HepG2 (cell line): ENCODE results near the gene ACVR1B. TPM values are rescaled to one million over a fixed set of nuclear protein-coding genes. Genes with fewer than 3 reads are reported as not detected.

Experiments
- ADNP ChIP-seq: sonication (generic); formaldehyde crosslinking; IDR thresholded peaks from 2 replicates; pipeline ENCODE4 v1.4.0; 2020; ENCODE audit warnings: missing genetic modification reagents
- HDAC1 ChIP-seq: sonication (generic); formaldehyde crosslinking; IDR thresholded peaks from 2 replicates; pipeline ENCODE4 v1.5.1; 2020; ENCODE audit warnings: mild to moderate bottlenecking, missing genetic modification reagents
- HMG20B ChIP-seq: conservative IDR thresholded peaks from 2 replicates; pipeline ENCODE4 v1.6.1; 2016; ENCODE audit warnings: missing genetic modification reagents, missing compliant biosample characterization
- TGIF2 ChIP-seq: IDR thresholded peaks from 2 replicates; pipeline ENCODE4 v1.6.1; 2016; ENCODE audit warnings: control low read depth, missing compliant biosample characterization
- USF2 ChIP-seq, 2 experiments: sonication (generic) in 1 of 2; formaldehyde crosslinking in 1 of 2; IDR thresholded peaks; 2 replicates each; pipeline versions ENCODE4 v1.5.1 to v1.6.1; 2011 to 2020; ENCODE audit warnings: borderline replicate concordance in 1 of 2, low read depth in 1 of 2, low read length in 1 of 2, mild to moderate bottlenecking in 1 of 2, missing genetic modification reagents in 1 of 2, moderate library complexity in 1 of 2
- ZBTB38 ChIP-seq: sonication (generic); formaldehyde crosslinking; IDR thresholded peaks from 2 replicates; pipeline ENCODE4 v1.5.1; 2020; ENCODE audit warnings: mild to moderate bottlenecking, missing genetic modification reagents
- ZFYVE20 ChIP-seq: sonication (generic); formaldehyde crosslinking; IDR thresholded peaks from 2 replicates; pipeline ENCODE4 v1.8.0; 2023; ENCODE audit warnings: low read depth, mild to moderate bottlenecking, moderate library complexity, missing genetic modification reagents, borderline replicate concordance
- ZMYM4 ChIP-seq: sonication (generic); formaldehyde crosslinking; IDR thresholded peaks from 2 replicates; pipeline ENCODE4 v1.8.1; 2023; ENCODE audit warnings: mild to moderate bottlenecking, missing genetic modification reagents
- ZNF136 ChIP-seq: sonication (generic); formaldehyde crosslinking; IDR thresholded peaks from 2 replicates; pipeline ENCODE4 v1.8.1; 2022; ENCODE audit warnings: low read depth, mild to moderate bottlenecking, moderate library complexity, missing genetic modification reagents
- ZNF234 ChIP-seq: sonication (generic); formaldehyde crosslinking; conservative IDR thresholded peaks from 2 replicates; pipeline ENCODE4 v1.5.1; 2020; ENCODE audit warnings: mild to moderate bottlenecking, missing genetic modification reagents
- ZNF549 ChIP-seq: sonication (generic); formaldehyde crosslinking; IDR thresholded peaks from 2 replicates; pipeline ENCODE4 v1.5.0; 2020; ENCODE audit warnings: missing genetic modification reagents
- ZNF768 ChIP-seq: sonication (generic); formaldehyde crosslinking; IDR thresholded peaks from 2 replicates; pipeline ENCODE4 v1.4.0; 2020; ENCODE audit warnings: missing genetic modification reagents
- ZUFSP ChIP-seq: sonication (generic); formaldehyde crosslinking; IDR thresholded peaks from 2 replicates; pipeline ENCODE4 v1.9.0; 2021; ENCODE audit warnings: missing genetic modification reagents, mild to moderate bottlenecking, borderline replicate concordance
- polyA plus RNA-seq, 8 experiments: library from polyadenylated mRNA; depleted of rRNA in 3 of 8; stranded (reverse) in 7 of 8; unstranded in 1 of 8; fragments of >200 nt; fragmentation: Illumina TruSeq in 4 of 8; extraction: Trizol in 4 of 8; gene quantifications; 2 replicates each; pipeline versions ENCODE4 v1.2.1 to v1.2.3, GENCODE V29; 2011 to 2016; ENCODE audit warnings: low read depth in 4 of 8, missing spikeins in 1 of 8, mixed read lengths in 1 of 8; ENCODE audit not compliant: insufficient read depth in 1 of 8
- total RNA-seq, 5 experiments: library from RNA; depleted of rRNA; stranded (reverse); fragments of >200 nt; fragmentation: Illumina TruSeq; extraction: Trizol; gene quantifications; 2 replicates each; pipeline ENCODE4 v1.2.3, GENCODE V29; 2016; ENCODE audit warnings: low read depth in 1 of 5
- TF ChIP-seq, protein P1 (sequence below), 2 experiments: fragments of 450-650 bp in 1 of 2; sonication (generic) in 1 of 2; formaldehyde crosslinking in 1 of 2; IDR thresholded peaks; 2 replicates each; pipeline versions ENCODE4 v1.6.1 to v1.8.0; 2016 to 2022; ENCODE audit warnings: antibody characterized with exemption in 1 of 2, mild to moderate bottlenecking in 1 of 2, missing genetic modification reagents in 1 of 2

Gene ACVR1B
- total and polyA plus RNA-seq, 2 of the 13 experiments (the other 11 are each of a cell fraction or from before 2014, with no cell fraction given), result 8.9 to 12.1 TPM

DNA sequence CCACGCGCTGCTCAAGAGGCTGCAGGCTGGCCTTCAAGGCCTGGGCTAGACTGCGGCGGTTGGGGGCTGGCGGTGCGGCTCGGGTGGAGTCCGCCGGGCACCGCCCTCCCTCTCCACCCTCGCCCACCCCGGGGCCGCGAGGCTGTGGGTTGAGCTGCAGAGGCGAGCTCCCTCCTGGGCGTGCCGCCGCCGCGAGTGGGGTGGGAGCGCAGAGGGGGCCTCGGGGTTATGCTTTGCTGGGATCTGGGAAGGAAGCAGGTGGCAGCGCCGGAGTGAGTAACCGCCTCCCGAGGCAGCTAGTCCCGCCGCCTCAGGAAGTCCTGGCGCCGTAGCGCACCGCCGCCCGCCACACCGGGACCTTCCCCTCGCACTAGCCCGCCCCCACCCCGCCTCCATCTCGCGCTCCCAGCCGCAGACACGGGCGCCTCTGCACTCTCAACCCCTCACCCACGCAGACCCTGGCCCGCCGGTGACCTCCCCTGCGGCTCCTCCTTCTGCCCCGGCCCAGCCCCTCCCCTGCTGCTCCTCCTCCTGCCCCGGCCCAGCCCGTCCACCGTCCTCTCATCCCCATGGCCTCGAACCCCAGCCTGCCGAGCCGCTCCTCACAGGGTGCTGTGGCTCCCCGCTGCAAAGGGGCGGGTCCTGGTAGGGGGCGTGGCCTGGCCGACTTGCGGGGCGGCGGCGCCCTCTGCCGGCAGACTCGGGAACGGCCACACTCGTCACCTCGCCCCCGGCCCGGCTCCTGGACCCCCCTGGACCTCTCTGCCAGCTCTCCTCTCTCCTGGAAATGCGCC, 71.9 kb downstream of the ACVR1B start (continued):
- TF ChIP-seq ZNF234 (CRISPR knock-in tag) (no peak), ZUFSP (CRISPR knock-in tag) (no peak), HMG20B (no peak), ADNP (CRISPR knock-in tag) (no peak), ZNF136 (CRISPR knock-in tag) (no peak), ZMYM4 (CRISPR knock-in tag) (no peak), TGIF2 (CRISPR knock-in tag) (no peak), ZNF549 (CRISPR knock-in tag) (no peak), HDAC1 (CRISPR knock-in tag) (peak; percentile 50; the same call in 1 of the 2 replicates), USF2 (IDR thresholded peaks at IDR 0.05; ENCODE audit: low read depth, low read length) (no peak), USF2 (CRISPR knock-in tag; IDR thresholded peaks at IDR 0.05; ENCODE audit: borderline replicate concordance) (peak; percentile 30; the same call in 1 of the 2 replicates), ZNF768 (CRISPR knock-in tag) (peak; percentile 10; the same call in 1 of the 2 replicates), ZBTB38 (CRISPR knock-in tag) (no peak), ZFYVE20 (CRISPR knock-in tag) (no peak)
- TF ChIP-seq, protein P1, sequence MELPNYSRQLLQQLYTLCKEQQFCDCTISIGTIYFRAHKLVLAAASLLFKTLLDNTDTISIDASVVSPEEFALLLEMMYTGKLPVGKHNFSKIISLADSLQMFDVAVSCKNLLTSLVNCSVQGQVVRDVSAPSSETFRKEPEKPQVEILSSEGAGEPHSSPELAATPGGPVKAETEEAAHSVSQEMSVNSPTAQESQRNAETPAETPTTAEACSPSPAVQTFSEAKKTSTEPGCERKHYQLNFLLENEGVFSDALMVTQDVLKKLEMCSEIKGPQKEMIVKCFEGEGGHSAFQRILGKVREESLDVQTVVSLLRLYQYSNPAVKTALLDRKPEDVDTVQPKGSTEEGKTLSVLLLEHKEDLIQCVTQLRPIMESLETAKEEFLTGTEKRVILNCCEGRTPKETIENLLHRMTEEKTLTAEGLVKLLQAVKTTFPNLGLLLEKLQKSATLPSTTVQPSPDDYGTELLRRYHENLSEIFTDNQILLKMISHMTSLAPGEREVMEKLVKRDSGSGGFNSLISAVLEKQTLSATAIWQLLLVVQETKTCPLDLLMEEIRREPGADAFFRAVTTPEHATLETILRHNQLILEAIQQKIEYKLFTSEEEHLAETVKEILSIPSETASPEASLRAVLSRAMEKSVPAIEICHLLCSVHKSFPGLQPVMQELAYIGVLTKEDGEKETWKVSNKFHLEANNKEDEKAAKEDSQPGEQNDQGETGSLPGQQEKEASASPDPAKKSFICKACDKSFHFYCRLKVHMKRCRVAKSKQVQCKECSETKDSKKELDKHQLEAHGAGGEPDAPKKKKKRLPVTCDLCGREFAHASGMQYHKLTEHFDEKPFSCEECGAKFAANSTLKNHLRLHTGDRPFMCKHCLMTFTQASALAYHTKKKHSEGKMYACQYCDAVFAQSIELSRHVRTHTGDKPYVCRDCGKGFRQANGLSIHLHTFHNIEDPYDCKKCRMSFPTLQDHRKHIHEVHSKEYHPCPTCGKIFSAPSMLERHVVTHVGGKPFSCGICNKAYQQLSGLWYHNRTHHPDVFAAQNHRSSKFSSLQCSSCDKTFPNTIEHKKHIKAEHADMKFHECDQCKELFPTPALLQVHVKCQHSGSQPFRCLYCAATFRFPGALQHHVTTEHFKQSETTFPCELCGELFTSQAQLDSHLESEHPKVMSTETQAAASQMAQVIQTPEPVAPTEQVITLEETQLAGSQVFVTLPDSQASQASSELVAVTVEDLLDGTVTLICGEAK (IDR thresholded peaks at IDR 0.05), result no peak
- TF ChIP-seq, protein P1 (CRISPR knock-in tag; IDR thresholded peaks at IDR 0.05), result no peak
